Osteoblast (primary cell): Measurements from ENCODE around the gene DLG3. TPM values are rescaled to one million over a fixed set of nuclear protein-coding genes. Genes with fewer than 3 reads are reported as not detected.

Experiments used
- DNase-seq: peaks from one replicate; pipeline ENCODE4 v3.0.0; 2011; ENCODE audit warnings: low spot score, mixed read lengths; ENCODE audit not compliant: insufficient read length; ENCODE audit errors: missing footprints
- H2AFZ ChIP-seq: 2 replicates; pipeline ENCODE4 v1.6.0; 2011; ENCODE audit warnings: mild to moderate bottlenecking, low read length
- H3K27ac ChIP-seq: 2 replicates; pipeline ENCODE4 v1.5.1; 2011; ENCODE audit warnings: mild to moderate bottlenecking, low read depth, low read length, moderate library complexity
- H3K27me3 ChIP-seq: 2 replicates; pipeline ENCODE4 v1.6.0; 2012; ENCODE audit warnings: mild to moderate bottlenecking, control low read depth, inconsistent platforms, low read length, moderate library complexity; ENCODE audit not compliant: insufficient read depth
- H3K36me3 ChIP-seq: 2 replicates; pipeline ENCODE4 v1.5.1; 2011; ENCODE audit warnings: mild to moderate bottlenecking, low read length, control low read depth, moderate library complexity; ENCODE audit not compliant: insufficient read depth
- H3K4me1 ChIP-seq: 2 replicates; pipeline ENCODE4 v1.5.1; 2011; ENCODE audit warnings: mild to moderate bottlenecking, low read length, control low read depth, moderate library complexity; ENCODE audit not compliant: insufficient read depth
- H3K4me2 ChIP-seq: 2 replicates; pipeline ENCODE4 v1.6.0; 2011; ENCODE audit warnings: mild to moderate bottlenecking, low read length; ENCODE audit not compliant: insufficient read depth
- H3K4me3 ChIP-seq: fragments of 200-600 bp; sonication (generic); 3 replicates; pipeline ENCODE4 v1.5.1; 2012; ENCODE audit warnings: mild to moderate bottlenecking, low read length, inconsistent platforms; ENCODE audit not compliant: insufficient read depth
- H3K79me2 ChIP-seq: 2 replicates; pipeline ENCODE4 v1.6.0; 2012; ENCODE audit warnings: mild to moderate bottlenecking, low read length, control low read depth, inconsistent platforms; ENCODE audit not compliant: insufficient read depth
- H3K9me3 ChIP-seq: 2 replicates; pipeline ENCODE4 v1.5.1; 2011; ENCODE audit warnings: low read depth, low read length, control low read depth
- H4K20me1 ChIP-seq: 2 replicates; pipeline ENCODE4 v1.6.0; 2012; ENCODE audit warnings: mild to moderate bottlenecking, low read length, control low read depth; ENCODE audit not compliant: insufficient read depth
- small RNA-seq: library from RNA; depleted of rRNA; stranded (forward); fragments of <200 nt; gene quantifications from one replicate; pipeline ENCODE3, GENCODE V24; 2012
- total RNA-seq: library from RNA; depleted of rRNA; stranded (reverse); fragments of >200 nt; gene quantifications from 2 replicates; pipeline ENCODE4 v1.2.3, GENCODE V29; 2012
- TF ChIP-seq, protein P1 (sequence below): IDR thresholded peaks from 2 replicates; pipeline ENCODE4 v1.5.1; 2011; ENCODE audit warnings: mild to moderate bottlenecking, low read depth, low read length, moderate library complexity; ENCODE audit errors: extremely low read depth

DLG3 gene
- total RNA-seq, 1 donor: 8.0 TPM

DNA sequence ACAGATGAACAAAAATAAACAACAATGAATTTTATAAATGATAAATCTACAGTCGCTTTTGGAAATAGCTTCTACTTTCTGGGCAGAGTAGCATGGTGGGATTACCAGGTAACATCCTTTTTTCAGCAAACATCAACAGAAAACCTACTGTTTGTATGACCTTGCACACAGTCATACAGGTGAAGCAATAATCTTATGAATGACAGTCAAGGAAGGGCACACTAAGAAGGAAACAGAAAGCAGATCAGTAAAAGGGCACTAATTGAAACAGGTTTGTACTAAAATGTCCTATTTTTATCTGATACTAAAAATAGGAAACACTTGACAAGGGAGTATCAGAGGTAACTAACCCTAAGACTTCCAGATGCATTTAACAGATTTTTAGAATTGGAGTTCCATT, 108.9 kb downstream of the DLG3 start:
- H3K4me2 ChIP-seq: no peak overlapping the region
- no peaks in the 10 kb centered on the region for H3K36me3 ChIP-seq
- H2AFZ ChIP-seq: no peak overlapping the region
- H4K20me1 ChIP-seq: no peaks in the 10 kb centered on the region
- TF ChIP-seq, protein P1, sequence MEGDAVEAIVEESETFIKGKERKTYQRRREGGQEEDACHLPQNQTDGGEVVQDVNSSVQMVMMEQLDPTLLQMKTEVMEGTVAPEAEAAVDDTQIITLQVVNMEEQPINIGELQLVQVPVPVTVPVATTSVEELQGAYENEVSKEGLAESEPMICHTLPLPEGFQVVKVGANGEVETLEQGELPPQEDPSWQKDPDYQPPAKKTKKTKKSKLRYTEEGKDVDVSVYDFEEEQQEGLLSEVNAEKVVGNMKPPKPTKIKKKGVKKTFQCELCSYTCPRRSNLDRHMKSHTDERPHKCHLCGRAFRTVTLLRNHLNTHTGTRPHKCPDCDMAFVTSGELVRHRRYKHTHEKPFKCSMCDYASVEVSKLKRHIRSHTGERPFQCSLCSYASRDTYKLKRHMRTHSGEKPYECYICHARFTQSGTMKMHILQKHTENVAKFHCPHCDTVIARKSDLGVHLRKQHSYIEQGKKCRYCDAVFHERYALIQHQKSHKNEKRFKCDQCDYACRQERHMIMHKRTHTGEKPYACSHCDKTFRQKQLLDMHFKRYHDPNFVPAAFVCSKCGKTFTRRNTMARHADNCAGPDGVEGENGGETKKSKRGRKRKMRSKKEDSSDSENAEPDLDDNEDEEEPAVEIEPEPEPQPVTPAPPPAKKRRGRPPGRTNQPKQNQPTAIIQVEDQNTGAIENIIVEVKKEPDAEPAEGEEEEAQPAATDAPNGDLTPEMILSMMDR: no peak
- H3K27ac ChIP-seq: no peak overlapping the region
- H3K9me3 ChIP-seq: no peaks in the 10 kb centered on the region
- peaks cover 6% of the 10 kb centered on the region for H3K27me3 ChIP-seq
- no peaks in the 10 kb centered on the region for H3K4me1 ChIP-seq
- no peak overlapping the region for H3K4me3 ChIP-seq
- no peaks in the 10 kb centered on the region for H3K79me2 ChIP-seq
- no peak for DNase-seq

DNA sequence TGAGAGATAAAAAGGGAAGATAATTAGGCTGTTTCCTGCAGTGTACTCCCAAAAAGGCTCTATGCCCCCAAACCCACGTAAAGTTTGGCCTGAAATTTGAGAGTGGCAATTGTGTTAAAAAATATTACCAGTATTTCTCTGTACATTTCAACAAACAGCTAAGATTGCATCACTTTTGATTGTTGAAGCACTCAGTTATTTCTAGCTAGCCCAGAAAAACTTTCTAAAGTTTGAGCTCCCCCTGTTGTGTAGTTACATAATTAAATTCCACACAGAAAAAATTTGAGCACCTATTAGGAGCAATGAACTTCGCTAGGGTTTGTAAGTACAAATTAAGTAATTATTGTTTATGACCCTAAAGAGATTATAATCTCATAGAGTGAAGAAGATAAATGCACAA, 109.4 kb downstream of the DLG3 start:
- H3K9me3 ChIP-seq: no peaks in the 10 kb centered on the region
- H3K27me3 ChIP-seq: peaks cover 6% of the 10 kb centered on the region
- no peaks in the 10 kb centered on the region for H3K4me1 ChIP-seq
- no peaks in the 10 kb centered on the region for H4K20me1 ChIP-seq
- DNase-seq: no peak
- no peaks in the 10 kb centered on the region for H3K36me3 ChIP-seq
- H2AFZ ChIP-seq: no peak overlapping the region
- H3K4me2 ChIP-seq: no peak overlapping the region
- H3K27ac ChIP-seq: no peak overlapping the region
- no peaks in the 10 kb centered on the region for H3K79me2 ChIP-seq
- TF ChIP-seq, protein P1: peak; percentile 23
- no peak overlapping the region for H3K4me3 ChIP-seq

DNA sequence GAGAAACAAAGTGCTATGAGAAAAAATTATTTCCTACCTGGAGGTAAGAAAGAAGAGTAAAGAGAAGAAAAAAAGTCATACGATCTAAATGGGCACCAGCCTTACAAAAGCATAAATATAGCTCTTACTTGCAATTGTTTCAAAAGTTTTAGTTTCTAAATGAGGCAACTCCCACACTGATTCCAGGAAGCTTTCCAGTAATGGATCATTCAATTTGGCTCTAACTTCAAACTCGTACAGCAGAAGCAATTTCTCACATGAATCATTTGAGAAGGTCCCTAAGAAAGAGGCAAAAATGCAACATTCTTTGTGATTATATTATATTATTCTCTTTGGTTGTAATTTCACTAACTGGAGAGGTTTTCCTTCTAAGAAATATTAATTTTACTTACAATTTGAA, 109.9 kb downstream of the DLG3 start:
- no peak overlapping the region for H2AFZ ChIP-seq
- H4K20me1 ChIP-seq: no peaks in the 10 kb centered on the region
- H3K27ac ChIP-seq: no peak overlapping the region
- TF ChIP-seq, protein P1: no peak
- H3K9me3 ChIP-seq: no peaks in the 10 kb centered on the region
- peaks cover 6% of the 10 kb centered on the region for H3K27me3 ChIP-seq
- H3K4me2 ChIP-seq: no peak overlapping the region
- DNase-seq: no peak
- no peak overlapping the region for H3K4me3 ChIP-seq
- H3K79me2 ChIP-seq: no peaks in the 10 kb centered on the region
- H3K36me3 ChIP-seq: no peaks in the 10 kb centered on the region
- no peaks in the 10 kb centered on the region for H3K4me1 ChIP-seq

DNA sequence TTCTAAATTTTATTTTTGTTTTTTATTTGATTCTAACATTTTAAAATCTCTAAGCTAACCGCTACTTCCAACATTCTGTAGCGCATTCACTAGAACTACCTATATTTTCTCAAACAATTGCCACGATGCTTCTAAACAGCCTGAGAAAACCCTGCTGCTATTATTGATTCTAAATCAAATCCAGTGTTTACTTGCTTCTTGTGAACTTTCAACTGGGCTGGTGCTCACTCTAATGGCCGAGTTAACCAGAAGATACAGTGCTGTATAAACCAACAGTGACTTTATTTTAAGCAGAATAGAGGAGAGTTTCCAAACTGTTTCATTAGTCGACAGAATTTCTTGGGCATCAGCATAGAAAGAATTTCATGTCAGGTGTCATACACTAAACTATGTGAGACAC, 110.3 kb downstream of the DLG3 start:
- no peaks in the 10 kb centered on the region for H3K4me1 ChIP-seq
- H3K79me2 ChIP-seq: no peaks in the 10 kb centered on the region
- DNase-seq: no peak
- no peak overlapping the region for H3K4me2 ChIP-seq
- no peak overlapping the region for H2AFZ ChIP-seq
- H3K27me3 ChIP-seq: peaks cover 6% of the 10 kb centered on the region
- TF ChIP-seq, protein P1: no peak
- H3K36me3 ChIP-seq: no peaks in the 10 kb centered on the region
- no peak overlapping the region for H3K27ac ChIP-seq
- no peaks in the 10 kb centered on the region for H4K20me1 ChIP-seq
- H3K9me3 ChIP-seq: no peaks in the 10 kb centered on the region
- no peak overlapping the region for H3K4me3 ChIP-seq

Small RNA genes within 50 kb of the gene (small RNA-seq; reads per million reads assigned to genes)
- gene RNU4-81P: not detected
- 0.89 reads per million, percentile 20 among the genes with 10 or more reads in this experiment for gene RNY4P23

Other genes starting within 250 kb of the DLG3 start
- gene AWAT1, start 210.2 kb upstream of the DLG3 start, total RNA-seq: not detected in 2 replicates
- under 0.01 and 0.29 TPM in 2 replicates for gene P2RY4, start 184.6 kb upstream of the DLG3 start, total RNA-seq
- not detected in 2 replicates for gene ARR3, start 176.5 kb upstream of the DLG3 start, total RNA-seq
- gene RAB41, start 162.7 kb upstream of the DLG3 start, total RNA-seq: not detected in 2 replicates
- gene PDZD11, start 154.9 kb upstream of the DLG3 start, total RNA-seq: 43.4 and 55.4 TPM in 2 replicates
- 2.1 and 2.2 TPM in 2 replicates for gene KIF4A, start 154.7 kb upstream of the DLG3 start, total RNA-seq
- gene GDPD2, start 21.5 kb upstream of the DLG3 start, total RNA-seq: not detected in 2 replicates